ENCODE results near the gene RCOR2.

GRCh38 chr11:63929616-63930015 is 12.7 kb upstream of the RCOR2 start:
- TF ChIP-seq CTCF (IDR thresholded peaks at IDR 0.05), result no peak
- TF ChIP-seq EZH2phosphoT487 (IDR thresholded peaks at IDR 0.05), result no peak

All from neural progenitor cell (in vitro differentiated cells).